IPS-18c (cell line): ENCODE measurements around the gene TMPRSS3.

Experiments used
- H3K4me3 ChIP-seq: 2 replicates; pipeline ENCODE4 v1.7.0; 2013; ENCODE audit warnings: low read depth, mild to moderate bottlenecking, low read length, moderate library complexity; ENCODE audit not compliant: insufficient read depth
- H3K9me3 ChIP-seq: one replicate; pipeline ENCODE4 v1.6.1; 2013; ENCODE audit warnings: mild to moderate bottlenecking, low read length, moderate library complexity; ENCODE audit not compliant: control insufficient read depth, insufficient read depth

The TMPRSS3 gene

DNA sequence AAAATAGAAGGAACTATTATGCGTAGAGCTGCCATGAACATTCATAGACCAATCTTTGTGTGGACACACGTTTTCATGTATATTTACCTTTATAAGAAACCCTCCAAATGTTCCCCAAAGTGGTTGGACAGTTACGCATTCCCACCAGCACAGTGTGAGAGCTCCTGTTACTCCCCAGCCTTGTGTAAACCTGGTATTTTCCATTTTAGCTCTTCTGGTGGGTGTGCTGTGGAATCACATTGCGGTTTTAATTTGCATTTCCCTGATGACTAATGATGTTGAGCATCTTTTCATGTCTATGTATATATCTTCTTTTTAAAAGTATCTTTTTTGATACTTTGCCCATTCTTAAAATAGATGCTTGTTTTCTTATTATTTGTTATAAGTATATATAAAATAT is 4.7 kb upstream of the TMPRSS3 start:
- no peak overlapping the region for H3K4me3 ChIP-seq
- H3K9me3 ChIP-seq, result no peaks in the 10 kb centered on the region

DNA sequence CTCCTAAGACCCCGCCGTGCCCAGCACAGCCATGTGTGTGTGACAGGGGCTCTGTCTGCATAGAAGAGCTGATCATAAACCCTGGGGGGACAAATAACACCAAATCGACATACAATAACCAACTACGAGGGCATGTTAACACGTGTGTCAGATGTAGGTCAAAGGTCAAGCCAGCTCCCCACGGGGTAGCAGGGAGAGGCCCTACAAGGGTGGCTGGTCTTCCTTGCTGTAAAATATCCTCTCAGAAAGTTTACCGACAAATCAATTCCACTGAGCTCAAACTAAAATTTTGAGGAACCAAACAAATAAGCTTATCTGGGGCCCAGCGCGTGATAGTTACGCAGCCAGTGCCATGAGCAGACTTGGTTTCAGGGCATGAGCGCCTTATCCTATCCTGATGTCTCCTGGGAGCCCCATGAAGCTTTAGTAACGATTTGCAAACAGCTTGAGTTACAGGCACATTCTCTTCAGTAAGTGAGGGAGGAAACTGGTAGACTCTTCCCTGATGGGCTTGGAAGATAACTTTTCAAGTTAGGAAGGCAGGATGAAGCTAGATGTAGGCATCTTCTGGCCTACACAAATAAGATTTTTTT is 2.7 kb upstream of the TMPRSS3 start:
- no peaks in the 10 kb centered on the region for H3K9me3 ChIP-seq

DNA sequence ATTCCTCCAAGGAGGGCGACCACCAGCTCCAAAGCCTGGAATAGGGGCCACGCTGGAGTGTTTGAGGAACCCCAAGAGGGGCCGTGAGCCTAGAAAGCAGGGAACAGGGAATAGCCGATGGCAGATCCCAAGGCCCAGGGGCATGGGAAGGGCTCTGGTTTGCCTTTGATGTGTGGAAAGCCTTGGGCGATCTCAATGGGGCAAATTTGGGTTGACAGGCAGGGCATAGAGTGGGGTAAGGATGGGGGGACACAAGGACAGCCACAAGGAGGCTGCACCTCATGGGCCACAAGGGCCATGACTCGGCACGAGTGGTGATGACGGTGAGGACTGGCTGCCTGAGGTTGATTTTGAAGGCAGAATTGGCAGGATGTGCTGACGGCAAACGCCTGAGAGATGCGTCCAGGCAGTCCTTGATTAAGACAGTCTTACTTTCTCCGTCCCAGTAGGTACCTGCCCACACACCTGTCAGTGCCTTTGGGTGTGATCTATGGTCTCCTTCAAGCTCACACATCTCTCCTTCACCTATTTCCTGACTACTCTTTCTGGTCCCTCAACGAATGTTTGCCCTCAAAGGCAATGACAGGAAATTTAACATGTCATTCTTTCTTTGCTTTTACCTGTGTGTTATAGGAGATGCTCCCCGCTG is 2.0 kb upstream of the TMPRSS3 start:
- no peaks in the 10 kb centered on the region for H3K9me3 ChIP-seq
- no peak overlapping the region for H3K4me3 ChIP-seq

More for the DNA sequence above, 2.7 kb upstream of the TMPRSS3 start:
- H3K4me3 ChIP-seq, result no peak overlapping the region

DNA sequence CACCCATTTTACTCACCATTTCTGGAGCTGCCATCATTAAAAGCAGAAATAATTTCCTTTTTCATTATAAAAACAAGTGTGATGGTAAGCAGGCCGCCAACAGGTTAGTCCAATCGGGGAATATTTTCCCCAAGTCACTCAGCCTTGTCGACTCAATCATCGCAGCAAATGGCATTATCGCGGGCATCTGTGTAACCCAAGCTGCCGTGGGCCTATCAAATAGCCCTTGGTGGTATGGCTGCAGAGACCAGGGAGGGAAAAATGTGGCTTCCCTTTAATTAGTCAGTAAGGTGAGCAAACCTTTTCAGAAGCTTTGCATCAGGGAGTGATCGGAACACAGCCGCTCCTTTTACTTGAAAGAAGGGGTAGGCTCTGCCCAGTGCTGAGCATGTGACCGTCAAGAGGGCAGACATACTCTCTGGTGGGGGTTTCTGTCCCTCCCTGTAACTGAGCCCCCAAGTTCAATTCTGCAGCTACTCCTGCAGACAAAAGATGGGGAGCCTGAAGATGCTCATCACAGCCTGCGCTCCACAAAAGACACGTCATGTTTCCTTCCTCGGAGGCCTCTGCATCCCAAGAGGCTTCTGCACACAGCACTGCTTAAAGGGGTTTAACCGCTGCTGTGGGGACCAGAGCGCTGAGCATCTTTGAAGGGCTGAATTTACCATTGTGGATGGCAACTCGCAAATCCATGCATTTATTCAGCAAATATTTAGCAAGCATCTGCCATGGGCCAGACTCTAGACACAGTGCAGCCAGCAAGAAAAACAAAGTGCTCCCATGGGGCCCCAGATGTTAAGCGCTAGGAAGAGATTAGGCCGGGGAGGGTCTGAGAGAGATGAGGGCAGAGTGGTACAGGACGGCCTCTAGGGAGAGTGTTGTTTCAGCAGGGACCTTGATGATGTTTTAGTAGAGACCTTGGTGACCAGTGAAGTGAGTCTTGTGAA is 1.2 kb upstream of the TMPRSS3 start:
- Histone ChIP-seq H3K4me3 (no peak overlapping the region), H3K9me3 (no peaks in the 10 kb centered on the region)

DNA sequence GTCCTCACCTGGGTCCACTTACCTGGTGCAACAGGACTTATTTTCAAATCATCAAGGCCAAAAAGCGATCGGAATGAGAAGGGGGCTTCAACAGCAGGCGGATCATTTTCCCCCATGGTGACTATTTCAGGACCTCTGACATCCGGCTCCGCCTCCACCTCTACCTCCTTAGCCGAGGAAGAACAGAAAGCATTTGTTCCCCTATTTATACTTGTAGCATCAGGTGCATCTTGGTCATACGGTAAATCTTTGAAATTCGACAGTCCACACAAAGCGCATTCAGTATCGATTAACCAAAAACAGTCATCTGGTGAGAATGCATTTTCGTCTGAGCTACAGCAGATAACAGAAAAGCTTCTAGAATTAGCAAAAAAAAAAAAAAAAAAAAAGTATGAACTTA is 550 bp downstream of the TMPRSS3 start:
- Histone ChIP-seq H3K4me3 (no peak overlapping the region), H3K9me3 (no peaks in the 10 kb centered on the region)

DNA sequence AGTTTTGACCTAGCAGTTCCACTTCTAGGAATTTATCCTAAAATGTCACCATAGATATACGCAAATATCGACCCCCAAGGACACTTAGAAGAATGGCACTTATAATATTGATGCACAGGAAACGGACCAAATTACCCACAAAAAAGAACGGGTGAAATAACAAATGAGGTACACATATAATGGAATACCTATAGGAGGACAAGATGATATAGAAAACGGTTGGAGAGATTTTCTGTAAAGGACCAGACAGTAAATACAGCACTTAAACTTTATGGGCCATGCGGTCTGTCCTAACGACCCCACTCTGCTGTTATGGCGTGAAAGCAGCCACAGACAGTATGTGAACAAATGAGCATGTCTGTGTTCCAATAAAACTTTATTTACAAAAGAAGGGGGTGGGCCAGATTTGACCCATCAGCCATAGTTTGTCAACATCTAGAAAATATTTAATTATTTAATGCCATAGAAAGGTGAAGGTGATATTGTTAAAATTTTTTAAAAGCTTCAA is 2.4 kb downstream of the TMPRSS3 start:
- H3K4me3 ChIP-seq, result no peak overlapping the region
- H3K9me3 ChIP-seq, result peaks cover 3% of the 10 kb centered on the region

DNA sequence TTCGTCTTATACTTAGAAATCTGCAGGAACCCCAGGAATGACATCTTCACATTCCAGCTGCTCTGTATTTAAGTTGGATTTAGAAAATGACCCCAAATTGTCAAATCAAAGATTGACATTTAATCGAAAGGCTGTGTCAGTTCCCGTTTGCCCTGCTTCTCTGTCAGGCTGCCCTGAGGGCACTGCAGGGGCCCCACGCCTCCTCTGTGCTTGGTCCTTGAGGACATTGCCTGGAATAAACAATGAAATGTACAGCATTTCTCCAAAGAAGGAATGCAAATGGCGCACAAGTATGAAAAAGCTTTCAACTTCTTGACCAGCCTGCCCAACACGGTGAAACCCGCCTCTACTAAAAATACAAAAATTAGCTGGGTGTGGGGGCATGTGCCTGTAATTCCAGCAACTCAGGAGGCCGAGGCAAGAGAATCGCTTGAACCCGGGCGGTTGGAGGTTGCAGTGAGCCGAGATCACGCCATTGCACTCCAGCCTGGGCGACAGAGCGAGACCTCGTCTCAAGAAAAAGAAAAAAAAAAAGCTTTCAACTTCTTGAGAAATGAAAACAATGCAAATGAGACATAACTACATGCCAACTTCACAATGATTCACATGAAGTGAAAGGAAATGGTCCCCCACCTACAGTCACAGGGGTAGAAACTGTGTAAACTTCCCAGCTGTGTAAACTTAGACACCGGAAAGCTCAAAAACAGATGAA is 3.0 kb downstream of the TMPRSS3 start:
- Histone ChIP-seq H3K4me3 (no peak overlapping the region), H3K9me3 (peaks cover 3% of the 10 kb centered on the region)

DNA sequence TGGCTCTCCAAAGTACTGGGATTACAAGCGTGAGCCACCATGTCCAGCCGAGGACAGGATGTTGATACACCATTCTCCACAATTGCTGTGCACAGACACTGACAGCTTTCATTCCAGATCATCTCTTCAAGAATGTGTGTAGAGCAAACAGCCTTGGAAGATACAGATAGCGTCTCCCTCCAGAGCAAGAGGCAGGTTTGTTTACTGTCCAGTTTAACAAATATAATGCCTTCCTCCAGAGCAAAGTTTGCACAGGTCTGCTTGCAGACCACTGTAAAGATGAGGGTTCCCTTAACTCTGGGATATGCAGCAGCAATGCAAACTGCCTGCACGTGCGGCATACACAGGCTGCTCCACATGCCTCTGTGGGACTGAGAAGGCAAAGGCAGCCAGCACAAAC is 4.6 kb downstream of the TMPRSS3 start:
- no peak overlapping the region for H3K4me3 ChIP-seq
- H3K9me3 ChIP-seq, result peaks cover 3% of the 10 kb centered on the region

DNA sequence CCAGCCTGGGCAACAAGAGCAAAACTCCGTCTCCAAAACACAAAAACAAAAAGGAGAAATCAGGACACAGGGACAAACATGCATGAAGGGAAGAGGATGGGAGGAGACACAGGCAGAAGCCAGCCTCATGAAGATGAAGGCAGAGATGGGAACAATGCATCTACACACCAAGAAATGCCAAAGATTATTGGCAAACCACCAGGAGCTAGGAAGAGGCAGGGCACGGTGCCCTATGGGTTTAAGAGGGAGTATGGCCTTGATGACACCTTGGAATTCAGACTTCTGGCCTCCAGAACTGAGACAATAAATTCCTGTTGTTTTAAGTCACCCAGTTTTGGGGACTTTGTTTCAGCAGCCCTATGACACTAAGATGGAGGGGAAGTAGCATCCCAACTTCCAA is 5.2 kb downstream of the TMPRSS3 start:
- H3K4me3 ChIP-seq, result no peak overlapping the region
- H3K9me3 ChIP-seq, result peaks cover 3% of the 10 kb centered on the region

DNA sequence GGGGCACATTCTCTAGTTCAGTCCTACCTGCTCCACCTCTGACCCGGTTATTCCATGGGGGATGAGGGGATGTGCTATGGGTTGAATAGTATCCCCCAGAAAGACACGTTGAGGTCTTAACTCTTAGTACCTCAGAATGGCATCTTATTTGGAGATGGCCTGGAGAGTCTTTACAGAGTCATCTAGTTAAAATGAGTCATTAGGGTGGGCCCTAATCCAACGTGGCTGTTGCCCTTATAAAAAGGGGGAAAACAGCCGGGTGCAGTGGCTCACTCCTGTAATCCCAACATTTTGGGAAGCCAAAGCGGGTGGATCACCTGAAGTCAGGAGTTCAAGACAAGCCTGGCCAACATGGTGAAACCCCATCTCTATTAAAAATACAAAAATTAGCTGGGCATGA is 5.7 kb downstream of the TMPRSS3 start:
- no peak overlapping the region for H3K4me3 ChIP-seq

DNA sequence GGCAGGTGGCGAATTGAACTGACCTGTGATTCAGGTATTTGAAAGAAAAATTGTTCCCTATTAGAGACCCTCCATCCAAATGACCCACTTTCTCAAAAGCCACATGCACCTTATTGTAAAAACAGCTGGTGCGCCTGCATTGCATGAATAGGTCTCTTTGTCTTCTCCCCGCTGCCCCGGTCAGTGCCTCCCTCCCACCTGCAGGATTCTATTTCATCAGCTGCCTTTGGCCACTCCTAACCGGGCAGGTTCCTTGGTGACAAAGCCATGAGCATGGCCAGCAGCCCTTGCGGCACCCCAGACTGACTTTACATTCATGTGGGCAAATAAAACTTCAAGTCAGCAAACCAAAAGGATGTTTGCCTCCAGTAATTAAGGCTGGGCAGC is 6.4 kb downstream of the TMPRSS3 start:
- Histone ChIP-seq H3K9me3 (peaks cover 3% of the 10 kb centered on the region), H3K4me3 (no peak overlapping the region)

More for the DNA sequence above, 5.7 kb downstream of the TMPRSS3 start:
- peaks cover 3% of the 10 kb centered on the region for H3K9me3 ChIP-seq

DNA sequence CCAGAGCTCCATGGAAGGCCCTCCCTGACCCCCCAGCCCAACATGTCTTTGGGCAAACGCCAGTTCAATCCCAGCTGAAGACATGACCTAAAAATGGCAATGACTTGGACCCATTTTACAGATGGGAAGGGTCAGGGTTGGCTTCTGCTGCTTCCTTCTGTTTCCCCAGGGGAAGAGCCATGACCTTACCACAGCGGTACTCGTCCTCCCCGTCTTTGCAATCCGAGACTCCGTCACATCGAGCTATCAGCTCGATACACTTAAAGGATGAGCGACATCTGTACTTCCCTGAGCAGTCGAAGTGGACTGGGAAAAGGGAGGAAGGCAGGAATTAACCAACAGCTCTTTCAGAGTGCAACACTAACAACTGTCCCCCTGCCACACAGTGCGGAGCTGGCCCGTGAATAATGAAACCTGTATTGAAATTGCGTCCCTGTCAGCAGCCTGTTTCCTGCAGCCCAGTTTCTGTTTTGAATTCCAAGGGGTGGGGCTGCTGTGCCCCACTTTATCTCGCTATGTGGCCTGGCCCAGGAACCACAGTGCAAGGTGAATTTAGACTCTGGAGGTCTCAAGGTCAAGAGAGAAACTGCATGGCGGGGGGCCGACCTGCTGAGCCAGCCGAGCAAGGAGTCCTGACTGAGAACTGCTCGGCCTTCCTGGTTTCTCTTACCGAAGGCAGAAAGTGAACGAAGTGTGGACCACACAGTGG is 7.0 kb downstream of the TMPRSS3 start:
- Histone ChIP-seq H3K4me3 (no peak overlapping the region; the same call in 1 of the 2 replicates), H3K9me3 (peaks cover 3% of the 10 kb centered on the region)

DNA sequence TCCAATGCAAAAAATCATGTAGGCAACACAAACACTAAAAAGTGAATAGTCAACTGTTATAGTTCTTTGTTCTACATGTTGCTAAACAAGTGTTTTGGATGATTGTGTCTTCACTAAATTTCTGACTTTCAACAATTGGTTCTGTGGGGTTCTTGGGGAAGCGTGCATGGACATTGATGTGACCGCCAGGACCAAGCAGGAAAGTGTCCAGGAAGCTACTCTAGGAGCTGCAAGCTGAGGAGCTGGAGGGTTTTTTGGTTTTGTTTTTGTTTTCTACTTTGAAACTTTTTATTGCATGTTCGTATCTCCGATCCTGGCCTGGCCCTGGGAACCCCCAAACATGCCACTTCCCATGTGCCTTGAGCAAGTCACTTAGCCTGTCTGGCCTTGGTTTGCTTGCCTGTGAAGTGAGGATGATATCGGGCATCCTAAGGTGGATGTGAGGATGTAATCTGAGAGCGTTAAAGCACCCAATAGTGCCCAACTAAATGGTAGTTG is 8.0 kb downstream of the TMPRSS3 start:
- Histone ChIP-seq H3K9me3 (peaks cover 3% of the 10 kb centered on the region), H3K4me3 (no peak overlapping the region)

DNA sequence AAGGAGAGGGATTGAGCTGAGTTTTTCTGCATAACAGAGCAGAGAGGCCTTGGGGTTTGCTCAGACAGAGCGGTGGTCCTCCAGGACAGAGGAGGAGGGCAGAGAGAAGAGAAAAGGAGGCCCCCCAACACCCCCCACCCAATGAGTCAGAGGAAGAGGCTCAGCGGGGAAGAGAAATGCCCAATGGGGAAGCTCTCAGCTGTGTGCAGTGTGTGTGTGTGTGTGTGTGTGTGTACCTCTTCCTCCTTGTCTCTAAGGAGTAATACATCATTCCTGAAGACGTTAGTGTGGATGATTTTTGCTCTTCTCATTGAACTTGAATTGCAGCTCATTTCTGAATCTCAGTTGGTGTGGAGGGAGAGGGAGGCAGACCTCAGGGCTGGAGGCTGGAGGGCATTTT is 8.7 kb downstream of the TMPRSS3 start:
- Histone ChIP-seq H3K9me3 (peaks cover 3% of the 10 kb centered on the region), H3K4me3 (no peak overlapping the region)

DNA sequence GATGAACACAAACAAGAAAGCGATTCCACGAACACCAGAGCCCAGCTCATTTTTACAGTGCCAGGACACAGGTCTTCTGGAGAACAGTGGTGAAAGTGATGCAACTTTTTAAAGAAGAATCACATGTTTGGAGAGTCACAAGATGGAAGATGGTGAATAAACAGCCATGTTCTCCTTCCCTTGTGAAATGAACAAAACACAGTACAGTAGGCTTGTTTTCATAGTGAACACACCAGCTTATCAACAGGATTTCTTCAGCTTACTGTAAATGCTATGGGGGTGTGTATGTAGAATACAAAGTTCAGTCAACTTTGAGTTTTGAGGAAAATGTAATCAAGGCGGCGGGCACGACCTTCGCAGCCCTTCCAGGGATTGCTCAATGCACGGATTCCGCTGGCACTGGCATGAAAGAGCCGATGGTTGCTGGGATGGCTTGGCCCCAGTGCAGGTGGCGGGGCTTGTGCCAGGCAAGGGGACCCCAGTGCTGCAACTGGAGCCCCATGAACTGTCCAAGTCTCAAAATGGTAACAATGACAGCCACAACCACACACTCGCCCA is 9.7 kb downstream of the TMPRSS3 start:
- Histone ChIP-seq H3K9me3 (peaks cover 3% of the 10 kb centered on the region), H3K4me3 (no peak overlapping the region)

DNA sequence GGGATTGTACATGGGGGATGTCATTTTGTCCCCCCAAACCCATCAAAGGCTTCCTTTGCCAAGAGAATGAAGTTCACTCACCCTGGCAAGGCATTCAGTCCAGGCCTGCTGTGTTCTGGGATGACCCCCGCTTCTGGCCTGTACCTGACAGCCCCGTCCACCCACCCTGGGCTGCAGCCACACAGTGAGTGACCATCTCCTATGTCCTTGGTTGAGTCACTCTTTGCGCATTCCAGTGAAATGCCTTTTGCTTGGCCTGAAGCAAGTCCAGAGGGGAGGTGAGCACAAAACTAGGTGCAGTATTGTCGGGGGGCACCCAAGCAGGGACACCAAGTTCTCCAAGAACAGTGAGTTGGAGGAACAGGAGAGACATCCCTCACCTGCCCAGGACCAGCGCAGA is 10.2 kb downstream of the TMPRSS3 start:
- no peak overlapping the region for H3K4me3 ChIP-seq
- peaks cover 3% of the 10 kb centered on the region for H3K9me3 ChIP-seq
